HG03469 (cell line): ENCODE results near the gene ANO1.

Experiments
- ATAC-seq: cut with Tn5 transposase; IDR thresholded peaks from one replicate; pipeline ENCODE4 v1.9.1; 2021; ENCODE audit warnings: mild to moderate bottlenecking, moderate library complexity, moderate number of reproducible peaks; ENCODE audit not compliant: unreplicated experiment

The ANO1 gene

DNA sequence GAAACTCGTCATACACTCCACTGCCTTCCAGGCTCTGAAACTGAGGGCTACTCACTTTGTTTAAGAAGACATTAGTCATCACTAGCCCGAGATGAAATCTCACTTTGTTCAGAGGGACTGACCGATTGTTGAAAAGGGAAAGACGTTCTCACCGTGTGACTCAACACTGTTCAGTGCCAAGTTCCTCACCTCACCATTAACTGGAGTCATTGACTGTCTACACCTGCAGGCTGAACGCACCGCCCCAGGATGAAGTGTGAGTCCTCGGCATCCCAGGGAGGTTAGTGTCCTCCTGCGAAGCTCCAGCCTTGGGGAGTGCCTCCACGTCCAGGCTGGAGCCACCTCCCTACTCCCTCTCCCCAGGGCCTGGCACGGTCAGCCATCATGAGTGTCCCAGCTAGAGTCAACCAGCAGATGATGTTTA, 155.4 kb downstream of the ANO1 start:
- no peak for ATAC-seq

GRCh38 chr11:70233962-70234361, 155.8 kb downstream of the ANO1 start:
- ATAC-seq: no peak
